ENCODE data around the gene DOK5. TPM values are rescaled to one million over a fixed set of nuclear protein-coding genes. Genes with fewer than 3 reads are reported as not detected.

DOK5 gene
- polyA plus RNA-seq, 1 of the 3 experiments (the other 2 are of a cell fraction): 12.4 TPM

GRCh38 chr20:54469293-54469692 lies 6.1 kb upstream of the DOK5 start (continued):
- TF ChIP-seq, protein P1, sequence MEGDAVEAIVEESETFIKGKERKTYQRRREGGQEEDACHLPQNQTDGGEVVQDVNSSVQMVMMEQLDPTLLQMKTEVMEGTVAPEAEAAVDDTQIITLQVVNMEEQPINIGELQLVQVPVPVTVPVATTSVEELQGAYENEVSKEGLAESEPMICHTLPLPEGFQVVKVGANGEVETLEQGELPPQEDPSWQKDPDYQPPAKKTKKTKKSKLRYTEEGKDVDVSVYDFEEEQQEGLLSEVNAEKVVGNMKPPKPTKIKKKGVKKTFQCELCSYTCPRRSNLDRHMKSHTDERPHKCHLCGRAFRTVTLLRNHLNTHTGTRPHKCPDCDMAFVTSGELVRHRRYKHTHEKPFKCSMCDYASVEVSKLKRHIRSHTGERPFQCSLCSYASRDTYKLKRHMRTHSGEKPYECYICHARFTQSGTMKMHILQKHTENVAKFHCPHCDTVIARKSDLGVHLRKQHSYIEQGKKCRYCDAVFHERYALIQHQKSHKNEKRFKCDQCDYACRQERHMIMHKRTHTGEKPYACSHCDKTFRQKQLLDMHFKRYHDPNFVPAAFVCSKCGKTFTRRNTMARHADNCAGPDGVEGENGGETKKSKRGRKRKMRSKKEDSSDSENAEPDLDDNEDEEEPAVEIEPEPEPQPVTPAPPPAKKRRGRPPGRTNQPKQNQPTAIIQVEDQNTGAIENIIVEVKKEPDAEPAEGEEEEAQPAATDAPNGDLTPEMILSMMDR (IDR thresholded peaks at IDR 0.05): no peak

GRCh38 chr20:54469952-54470351 lies 5.4 kb upstream of the DOK5 start:
- CTCF ChIA-PET: interaction anchor here (0.6 kb wide), 1 partner anchor 209 kb away, joined by 4 read pairs; no protein-coding TSS in a partner anchor
- TF ChIP-seq CHD2 (IDR thresholded peaks at IDR 0.05; ENCODE audit: low read length, partially characterized antibody): no peak
- no peak for TF ChIP-seq EZH2phosphoT487 (IDR thresholded peaks at IDR 0.05; ENCODE audit: borderline replicate concordance, low read depth)
- TF ChIP-seq JUND (IDR thresholded peaks at IDR 0.05): no peak
- TF ChIP-seq MAX (IDR thresholded peaks at IDR 0.05; ENCODE audit: low read depth): no peak
- no peak for TF ChIP-seq GATA2 (CRISPR knock-in tag; IDR thresholded peaks at IDR 0.05)
- no peak for TF ChIP-seq YY1 (IDR thresholded peaks at IDR 0.05; ENCODE audit: low read depth)
- TF ChIP-seq, protein P2, sequence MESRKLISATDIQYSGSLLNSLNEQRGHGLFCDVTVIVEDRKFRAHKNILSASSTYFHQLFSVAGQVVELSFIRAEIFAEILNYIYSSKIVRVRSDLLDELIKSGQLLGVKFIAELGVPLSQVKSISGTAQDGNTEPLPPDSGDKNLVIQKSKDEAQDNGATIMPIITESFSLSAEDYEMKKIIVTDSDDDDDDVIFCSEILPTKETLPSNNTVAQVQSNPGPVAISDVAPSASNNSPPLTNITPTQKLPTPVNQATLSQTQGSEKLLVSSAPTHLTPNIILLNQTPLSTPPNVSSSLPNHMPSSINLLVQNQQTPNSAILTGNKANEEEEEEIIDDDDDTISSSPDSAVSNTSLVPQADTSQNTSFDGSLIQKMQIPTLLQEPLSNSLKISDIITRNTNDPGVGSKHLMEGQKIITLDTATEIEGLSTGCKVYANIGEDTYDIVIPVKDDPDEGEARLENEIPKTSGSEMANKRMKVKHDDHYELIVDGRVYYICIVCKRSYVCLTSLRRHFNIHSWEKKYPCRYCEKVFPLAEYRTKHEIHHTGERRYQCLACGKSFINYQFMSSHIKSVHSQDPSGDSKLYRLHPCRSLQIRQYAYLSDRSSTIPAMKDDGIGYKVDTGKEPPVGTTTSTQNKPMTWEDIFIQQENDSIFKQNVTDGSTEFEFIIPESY (IDR thresholded peaks at IDR 0.05; ENCODE audit: borderline replicate concordance, low read depth): no peak
- TF ChIP-seq TCF12 (IDR thresholded peaks at IDR 0.05): no peak
- no peak for TF ChIP-seq TAF1 (IDR thresholded peaks at IDR 0.05; ENCODE audit: borderline replicate concordance, low read depth, low read length)
- TF ChIP-seq NFIC (IDR thresholded peaks at IDR 0.05; ENCODE audit: borderline replicate concordance): no peak
- no peak for TF ChIP-seq ELF1 (IDR thresholded peaks at IDR 0.05)
- TF ChIP-seq RCOR1 (IDR thresholded peaks at IDR 0.05; ENCODE audit: low read length): no peak
- TF ChIP-seq NRF1 (IDR thresholded peaks at IDR 0.05; ENCODE audit: low read depth, low read length): no peak
- no peak for TF ChIP-seq RFX5 (IDR thresholded peaks at IDR 0.05; ENCODE audit: low read length)
- TF ChIP-seq FOSL2 (IDR thresholded peaks at IDR 0.05; ENCODE audit: borderline replicate concordance, low read depth): no peak
- no peak for TF ChIP-seq GABPA (IDR thresholded peaks at IDR 0.05; ENCODE audit: low read depth)
- WGBS (ENCODE audit: low lambda C conversion rate): 9% methylated on average over 1 of the region's 1 CpG

More at GRCh38 chr20:54469952-54470351, 5.4 kb upstream of the DOK5 start:
- Histone ChIP-seq H3K4me2 (no peak overlapping the region), H3K4me3 (ENCODE audit: low read depth in 2 of 2, low read length in 1 of 2) (no peak overlapping the region), H3K79me2 (ENCODE audit: insufficient read depth) (no peaks in the 10 kb centered on the region), H3K9me3 (no peaks in the 10 kb centered on the region), H3K27me3 (ENCODE audit: insufficient read depth) (no peaks in the 10 kb centered on the region), H3K36me3 (replicated peaks in 1 of 2; ENCODE audit: control insufficient read depth in 1 of 2, insufficient read depth in 2 of 2, low read length in 1 of 2) (no peaks in the 10 kb centered on the region), H3F3A (replicated peaks; ENCODE audit: insufficient read depth) (peaks cover 10% of the 10 kb centered on the region), H3K4me1 (ENCODE audit: control insufficient read depth in 1 of 2, insufficient read depth in 2 of 2, low read depth in 1 of 2, low read length in 1 of 2) (no peaks in the 10 kb centered on the region), H3K9me2 (no peaks in the 10 kb centered on the region), H4K20me1 (ENCODE audit: insufficient read depth) (no peaks in the 10 kb centered on the region), H3K27ac (ENCODE audit: low read depth in 2 of 2, low read length in 1 of 2) (no peak overlapping the region), H3K9ac (no peak overlapping the region), H2AFZ (ENCODE audit: low read depth) (no peak overlapping the region)
- POLR2A ChIA-PET: no interaction called here
- DNase-seq: no peak
